Mammary epithelial cell (primary cell): Measurements from ENCODE around the gene ZSCAN31.

Experiments
- CTCF ChIP-seq, 2 donors: IDR thresholded peaks in 1 of 2; conservative IDR thresholded peaks in 1 of 2; 2 replicates each; pipeline ENCODE4 v1.5.1; 2011 to 2012; ENCODE audit warnings: inconsistent platforms in 2 of 2, low read length in 2 of 2, mild to moderate bottlenecking in 2 of 2, control low read depth in 1 of 2, low read depth in 1 of 2; ENCODE audit not compliant: insufficient read depth in 1 of 2; ENCODE audit errors: extremely low read depth in 1 of 2
- EZH2 ChIP-seq: IDR thresholded peaks from 2 replicates; pipeline ENCODE4 v1.6.1; 2012; ENCODE audit warnings: low read length, inconsistent platforms, borderline replicate concordance

GRCh38 chr6:28369463-28369862 is 33.5 kb upstream of the ZSCAN31 start:
- no peak for TF ChIP-seq CTCF (conservative IDR thresholded peaks at IDR 0.05 in 1 of 2, IDR thresholded peaks at IDR 0.05 in 1 of 2; ENCODE audit: extremely low read depth in 1 of 2, insufficient read depth in 1 of 2, low read depth in 1 of 2, low read length in 2 of 2)
- TF ChIP-seq EZH2 = no peak
